Left renal pelvis (tissue), 4 donors: ENCODE results near the gene KCTD16. TPM values are rescaled to one million over a fixed set of nuclear protein-coding genes. Genes with fewer than 3 reads are reported as not detected.

Experiments used
- DNase-seq, 4 donors: peaks; one replicate each; pipeline ENCODE4 v3.0.0-alpha.2; 2013; ENCODE audit warnings: low read depth in 4 of 4, low spot score in 3 of 4
- polyA plus RNA-seq, 4 donors: library from polyadenylated mRNA; unstranded; fragments of 120-200 nt; gene quantifications; one replicate each; pipeline ENCODE4 v1.2.1, GENCODE V29; 2013; ENCODE audit not compliant: insufficient read length in 4 of 4

KCTD16 gene
- polyA plus RNA-seq, 4 donors, result 0.60 to 2.8 (median 2.4) TPM

- no peak for DNase-seq
Observed at GRCh38 chr5:144281784-144282183, 111.1 kb downstream of the KCTD16 start.

- DNase-seq, result no peak
Observed at GRCh38 chr5:144284036-144284435, 113.4 kb downstream of the KCTD16 start.

DNA sequence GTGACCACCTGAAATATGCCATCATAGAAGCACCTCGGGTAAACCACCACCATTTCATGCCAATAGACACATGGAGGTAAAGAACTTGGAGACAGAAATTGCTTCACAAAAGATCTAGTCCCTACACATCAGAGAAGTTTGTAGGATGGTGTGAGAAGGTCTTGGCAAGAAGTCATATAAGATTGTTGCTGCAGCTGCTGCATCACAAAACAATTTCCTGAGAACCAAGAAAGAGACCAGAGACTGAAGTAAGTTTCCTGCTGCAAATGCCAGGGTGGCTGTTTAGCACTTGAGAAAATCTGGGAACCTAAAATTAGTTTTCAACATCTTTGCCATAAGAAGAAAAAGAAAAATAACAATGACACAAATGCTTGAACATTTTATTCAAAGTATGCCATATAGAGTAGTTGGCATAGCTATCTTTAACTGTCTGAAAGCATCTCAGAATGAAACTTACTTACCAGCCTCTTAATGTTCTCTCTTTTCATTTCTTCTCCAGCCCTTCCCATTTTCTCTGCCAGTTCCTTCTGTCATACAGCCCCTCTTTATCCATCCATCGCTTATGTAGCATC lies 114.3 kb downstream of the KCTD16 start:
- DNase-seq, result no peak

- DNase-seq, result no peak
Observed at GRCh38 chr5:144289277-144289676, 118.6 kb downstream of the KCTD16 start.

DNA sequence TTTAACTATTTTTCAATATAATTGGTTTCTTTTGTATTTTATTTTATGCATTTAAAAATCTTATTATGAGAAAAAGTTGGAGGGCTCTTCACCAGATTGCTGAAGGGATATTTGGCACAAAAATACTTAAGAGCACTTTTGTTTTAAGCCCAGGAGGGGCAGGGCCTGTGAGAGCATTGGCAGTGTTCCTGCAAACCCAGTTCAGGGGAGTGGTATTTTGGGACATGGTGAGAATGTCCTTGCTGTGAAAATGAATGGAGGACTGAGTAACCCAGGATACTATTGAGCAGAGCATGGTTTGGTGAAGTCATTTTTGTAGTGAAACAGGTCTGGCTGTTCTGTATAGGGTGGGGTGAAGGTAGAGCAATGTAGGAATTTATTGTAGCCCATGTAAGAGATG lies 121.4 kb downstream of the KCTD16 start:
- no peak for DNase-seq

DNA sequence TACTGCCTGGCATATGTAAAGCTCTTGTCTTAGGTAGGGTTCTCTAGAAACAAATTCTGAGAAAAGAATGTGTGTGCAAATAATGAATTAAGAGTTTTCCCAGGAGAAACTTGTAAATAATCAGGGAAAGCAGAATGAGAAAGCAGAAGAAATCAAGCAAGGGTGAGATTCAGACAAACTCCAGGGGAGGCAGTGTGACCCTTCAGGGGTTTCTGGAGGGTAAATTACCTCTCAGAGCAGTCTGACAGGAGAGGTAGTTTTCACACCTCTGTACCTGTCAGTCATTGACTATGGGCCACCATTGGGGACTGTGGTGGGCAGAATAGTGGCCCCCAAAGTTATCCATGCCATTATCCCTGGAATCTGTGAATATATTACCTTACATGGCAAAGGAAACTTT lies 124.6 kb downstream of the KCTD16 start:
- no peak for DNase-seq

DNA sequence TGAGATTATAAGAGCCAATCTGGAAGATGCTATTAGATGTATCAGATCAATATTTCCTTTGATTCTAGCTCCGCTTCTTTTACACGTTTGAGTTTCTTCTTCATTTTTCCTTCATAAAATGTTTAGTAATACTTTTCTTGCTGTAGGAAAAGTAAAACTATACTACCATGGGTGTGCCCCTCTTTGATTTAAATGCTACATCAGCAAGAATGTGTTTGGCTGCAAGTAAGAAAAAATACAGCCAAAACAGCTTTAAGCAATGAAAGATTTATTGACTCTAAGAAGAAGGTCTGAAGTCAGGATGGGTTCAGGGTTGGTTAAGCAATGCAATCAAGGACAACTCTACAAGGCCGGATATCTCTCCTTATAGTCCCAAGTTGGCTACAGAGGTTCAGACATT lies 126.4 kb downstream of the KCTD16 start:
- no peak for DNase-seq

GRCh38 chr5:144298658-144299057 lies 128.0 kb downstream of the KCTD16 start:
- no peak for DNase-seq

DNA sequence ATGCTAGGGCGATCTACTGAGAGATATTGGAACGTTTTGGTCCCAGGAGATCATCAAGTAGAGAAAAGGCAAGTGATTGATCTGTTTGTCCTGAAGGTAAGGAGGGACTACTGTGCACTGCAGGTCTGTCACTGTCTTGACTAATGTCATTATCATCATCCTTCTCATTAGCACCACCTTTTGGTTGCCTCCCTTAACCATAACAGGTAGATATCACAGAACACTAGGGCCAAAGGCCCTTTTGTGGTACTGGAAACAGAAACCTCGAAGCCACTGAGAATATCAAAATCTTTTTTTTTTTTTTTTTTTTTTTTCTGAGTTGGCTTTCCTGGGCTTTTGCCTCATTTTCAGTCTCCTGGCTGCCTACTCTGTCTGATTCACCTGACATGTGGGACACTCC lies 134.0 kb downstream of the KCTD16 start:
- DNase-seq, result no peak

GRCh38 chr5:144307736-144308135 lies 137.1 kb downstream of the KCTD16 start:
- no peak for DNase-seq

DNA sequence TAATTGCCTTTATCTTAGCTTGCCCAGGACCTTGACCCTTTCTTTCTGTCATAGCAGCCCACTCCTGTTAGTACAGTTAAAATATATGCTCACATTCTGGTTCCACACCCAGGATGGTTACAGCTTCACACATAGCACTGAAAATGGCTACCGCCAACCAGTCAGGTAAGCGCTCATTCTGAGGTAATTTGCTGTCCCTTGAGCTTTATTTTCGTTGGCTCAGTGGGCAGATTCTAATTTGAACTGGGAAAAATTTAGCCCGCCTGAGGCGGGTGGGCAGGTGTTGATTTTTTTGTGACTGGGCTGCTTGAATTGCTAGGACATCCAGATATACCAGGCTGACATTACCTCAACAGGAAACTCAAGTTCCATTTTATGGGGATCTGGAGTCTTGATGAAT lies 137.5 kb downstream of the KCTD16 start:
- no peak for DNase-seq

- no peak for DNase-seq
Observed at GRCh38 chr5:144308906-144309670, 138.4 kb downstream of the KCTD16 start.

DNA sequence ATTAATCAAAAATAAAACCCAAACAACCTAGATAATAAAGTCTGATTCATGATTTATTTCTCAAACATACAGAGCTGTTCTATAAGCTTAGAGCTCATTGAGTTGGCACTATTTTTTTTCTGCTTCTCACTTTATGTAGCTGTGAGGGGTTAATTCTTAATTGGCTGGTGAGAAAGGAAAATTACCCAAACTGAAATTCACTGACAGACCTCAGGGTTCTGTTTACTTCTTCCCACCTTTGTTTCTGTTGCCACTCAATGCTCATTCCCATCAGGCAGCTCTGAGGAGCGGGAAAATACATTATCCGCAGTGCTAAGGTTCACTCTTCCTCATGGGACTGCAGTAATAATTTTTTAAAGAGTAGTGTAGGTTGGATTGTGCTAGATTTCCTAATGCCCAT lies 139.9 kb downstream of the KCTD16 start:
- no peak for DNase-seq

DNA sequence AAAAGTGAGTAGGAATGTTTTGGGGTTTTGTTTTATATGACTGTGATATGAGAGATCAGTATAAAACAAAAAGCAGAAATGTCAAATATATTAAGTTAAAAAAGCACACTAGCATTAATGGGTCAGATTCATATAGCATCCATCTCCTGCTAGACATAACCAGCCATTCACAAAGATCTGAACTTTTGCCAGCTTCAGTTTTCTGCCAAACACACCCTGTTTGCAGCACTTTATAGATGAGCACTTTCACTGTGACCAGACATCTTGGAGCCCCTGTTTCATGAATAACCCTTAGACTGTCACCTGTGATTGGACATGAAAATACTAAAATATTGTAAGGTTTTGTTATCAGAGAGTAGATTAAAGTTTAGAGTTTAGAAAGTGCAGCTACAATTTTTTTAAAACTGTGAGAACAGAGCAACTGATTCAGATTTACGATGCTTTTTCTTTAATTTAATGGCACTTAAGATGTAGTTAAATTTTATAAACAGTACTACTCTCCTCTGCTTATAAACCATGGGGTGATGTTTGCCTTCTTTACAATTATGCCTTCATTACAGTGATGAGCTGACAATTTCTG lies 142.6 kb downstream of the KCTD16 start:
- no peak for DNase-seq

DNA sequence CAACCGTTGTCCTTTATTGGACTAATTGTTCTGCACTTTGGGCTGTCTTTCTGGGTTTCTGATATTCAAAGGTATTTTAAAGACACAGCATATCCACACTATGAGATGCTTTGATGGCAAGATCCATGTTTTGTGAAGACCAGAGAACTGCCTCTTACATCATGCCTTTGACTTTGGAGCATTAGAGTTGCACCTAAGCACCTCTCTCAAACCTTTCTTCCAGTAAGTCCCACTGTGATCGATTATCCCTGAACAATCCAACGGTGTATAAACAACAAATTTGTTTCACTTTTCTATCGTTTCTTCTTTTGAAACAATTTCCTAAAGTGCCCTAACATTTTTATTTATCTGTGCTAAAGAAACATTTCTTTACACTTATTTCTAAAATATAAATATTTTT lies 144.4 kb downstream of the KCTD16 start:
- no peak for DNase-seq

- no peak for DNase-seq
Observed at GRCh38 chr5:144315994-144316634, 145.4 kb downstream of the KCTD16 start.

DNA sequence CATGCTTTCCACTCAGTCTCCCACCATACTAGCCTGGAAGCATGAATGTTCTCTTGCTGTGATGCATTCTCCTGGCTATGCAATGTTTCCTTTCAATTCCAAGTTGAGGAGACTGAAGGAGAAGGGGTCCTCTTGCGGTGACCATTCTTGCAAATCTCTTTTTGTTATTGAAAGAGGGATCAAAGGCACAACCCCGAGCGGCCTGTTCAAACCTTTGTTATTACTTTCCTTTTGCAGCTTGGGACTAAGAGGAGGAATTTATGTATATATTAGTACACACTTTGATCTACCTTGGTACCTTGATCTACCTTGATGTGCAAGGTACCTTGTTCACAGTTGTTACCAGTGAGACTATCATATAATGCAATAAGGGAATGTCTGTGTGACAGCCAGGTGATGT lies 147.3 kb downstream of the KCTD16 start:
- DNase-seq, result no peak

DNA sequence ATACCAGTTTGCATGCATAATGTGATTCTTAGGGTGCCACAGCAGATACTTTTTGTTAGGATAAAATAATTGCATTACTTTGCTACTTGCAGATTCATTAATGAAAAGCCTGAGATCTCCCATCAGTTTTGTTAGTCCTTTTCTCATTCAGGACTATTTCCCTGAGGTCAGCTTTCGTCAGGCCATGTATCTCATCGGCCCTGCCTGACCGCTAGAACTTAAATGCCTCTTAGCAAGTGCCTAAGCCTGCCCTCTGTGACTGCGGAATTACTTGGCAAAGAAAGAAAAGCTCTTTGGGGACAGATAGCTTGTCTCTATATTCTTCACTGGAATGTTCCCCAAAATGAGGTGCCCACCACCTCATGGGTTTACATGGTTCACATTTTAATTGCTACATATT lies 147.8 kb downstream of the KCTD16 start:
- DNase-seq, result no peak

DNA sequence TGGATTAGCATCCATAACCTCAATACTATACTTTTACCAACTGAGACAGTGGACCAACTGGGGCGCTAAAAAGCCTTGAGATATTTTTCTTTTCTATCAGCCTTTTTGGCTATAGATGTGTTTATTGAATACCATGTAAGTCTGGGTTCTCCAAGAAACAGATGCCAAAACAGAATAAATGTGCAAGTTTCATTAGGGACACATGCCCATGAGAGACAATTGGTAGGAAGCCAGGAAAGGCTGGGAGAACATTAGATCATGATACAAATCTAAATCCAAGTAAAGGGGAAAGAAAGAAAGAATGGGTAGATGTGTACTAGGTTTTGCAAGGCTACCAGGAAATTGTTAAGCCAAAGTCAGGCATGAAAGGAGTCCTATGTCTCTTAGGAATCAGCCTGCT lies 152.5 kb downstream of the KCTD16 start:
- no peak for DNase-seq

- DNase-seq, result no peak
Observed at GRCh38 chr5:144325532-144325931, 154.9 kb downstream of the KCTD16 start.

DNA sequence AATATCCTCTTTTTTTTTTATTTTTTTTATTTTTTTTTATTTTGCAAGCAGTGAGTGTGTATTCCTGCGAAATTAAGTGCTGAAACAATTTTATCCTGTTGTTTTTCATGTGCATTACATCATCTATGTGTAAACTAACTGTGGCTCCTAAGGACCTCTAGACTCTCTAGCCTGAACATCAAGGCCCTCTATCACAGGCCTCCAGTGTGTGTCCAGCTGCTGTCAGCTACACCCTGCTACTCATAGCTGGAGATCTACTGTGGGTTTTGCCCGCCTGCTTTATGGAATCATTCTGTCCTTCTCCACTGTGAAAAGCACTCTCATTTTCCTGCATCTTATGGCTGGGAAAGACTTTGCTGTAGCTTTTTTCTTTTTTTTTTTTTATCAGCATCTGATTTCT lies 157.8 kb downstream of the KCTD16 start:
- DNase-seq, result no peak

- DNase-seq, result no peak
Observed at GRCh38 chr5:144328980-144329379, 158.3 kb downstream of the KCTD16 start.
